B cell (primary cell): Measurements from ENCODE around the gene ACAP1. TPM values are rescaled to one million over a fixed set of nuclear protein-coding genes. Genes with fewer than 3 reads are reported as not detected.

Source experiments
- ATAC-seq: fragments of 200-7000 bp; cut with Tn5 transposase; one replicate; pipeline ENCODE4 v1.10.0; 2021; ENCODE audit warnings: low read depth, mild to moderate bottlenecking, moderate number of reproducible peaks, moderate library complexity
- CTCF ChIA-PET: fragments of 350-600 bp; sonication (Branson Sonifier 250); formaldehyde crosslinking; loops from one replicate; lab custom pipeline; 2021; ENCODE audit warnings: antibody characterized with exemption, inconsistent platforms; lab: Charles Lee
- POLR2A ChIA-PET: fragments of 350-600 bp; sonication (Branson Sonifier 250); formaldehyde crosslinking; loops from one replicate; lab custom pipeline; 2021; ENCODE audit warnings: antibody characterized with exemption; lab: Charles Lee
- DNase-seq: peaks from one replicate; pipeline ENCODE4 v3.0.0; 2013
- H2AFZ ChIP-seq: 2 replicates; pipeline ENCODE4 v1.6.1; 2012; ENCODE audit warnings: mild to moderate bottlenecking, low read depth, low read length; ENCODE audit not compliant: insufficient read depth, poor library complexity, severe bottlenecking
- H3K27ac ChIP-seq, 2 donors: 1 replicate in 1 of 2; 2 replicates in 1 of 2; pipeline ENCODE4 v1.5.1; 2012 to 2013; ENCODE audit warnings: low read length in 2 of 2, mild to moderate bottlenecking in 2 of 2, moderate library complexity in 1 of 2
- H3K27me3 ChIP-seq, 4 experiments: fragments of 200-600 bp in 1 of 4; sonication (generic) in 1 of 4; replicated peaks in 1 of 4; 1 replicate in 2 of 4; 2 replicates in 2 of 4; pipeline versions ENCODE4 v1.6.1 to v1.7.0; 2013 to 2016; ENCODE audit warnings: low read length in 3 of 4, mild to moderate bottlenecking in 2 of 4, mixed read lengths in 1 of 4, moderate library complexity in 1 of 4; ENCODE audit not compliant: insufficient read depth in 4 of 4, control insufficient read depth in 3 of 4; ENCODE audit errors: control extremely low read depth in 1 of 4
- H3K36me3 ChIP-seq, 2 experiments: replicated peaks in 1 of 2; 1 replicate in 1 of 2; 2 replicates in 1 of 2; pipeline versions ENCODE4 v1.6.1 to v1.7.1; 2013; ENCODE audit warnings: low read length in 1 of 2; ENCODE audit not compliant: insufficient read depth in 2 of 2, control insufficient read depth in 1 of 2; ENCODE audit errors: control extremely low read depth in 1 of 2, extremely low read depth in 1 of 2
- H3K4me1 ChIP-seq, 2 donors: fragments of 200-600 bp in 1 of 2; sonication (generic) in 1 of 2; 1 replicate in 1 of 2; 2 replicates in 1 of 2; pipeline versions ENCODE4 v1.5.1 to v1.6.1; 2013 to 2017; ENCODE audit warnings: low read length in 2 of 2; ENCODE audit not compliant: control insufficient read depth in 2 of 2, insufficient read depth in 2 of 2
- H3K4me2 ChIP-seq: replicated peaks from 2 replicates; pipeline ENCODE3; 2012; ENCODE audit warnings: mild to moderate bottlenecking, low read depth, low read length; ENCODE audit not compliant: poor library complexity, severe bottlenecking
- H3K4me3 ChIP-seq, 5 experiments: fragments of 200-600 bp in 1 of 5; sonication (generic) in 1 of 5; 1 replicate in 3 of 5; 2 replicates in 2 of 5; pipeline versions ENCODE4 v1.5.1 to v1.7.0; 2011 to 2016; ENCODE audit warnings: low read length in 4 of 5, mild to moderate bottlenecking in 4 of 5, low read depth in 2 of 5, control low read depth in 1 of 5, moderate library complexity in 1 of 5; ENCODE audit not compliant: insufficient read depth in 1 of 5; ENCODE audit errors: control extremely low read depth in 1 of 5, extremely low read depth in 1 of 5
- H3K79me2 ChIP-seq: fragments of 200-600 bp; sonication (generic); one replicate; pipeline ENCODE4 v1.6.0; 2016; ENCODE audit warnings: low read length; ENCODE audit not compliant: control insufficient read depth, insufficient read depth
- H3K9ac ChIP-seq: fragments of 200-600 bp; sonication (generic); 2 replicates; pipeline ENCODE4 v1.6.1; 2017; ENCODE audit warnings: mild to moderate bottlenecking, low read length, moderate library complexity
- H3K9me3 ChIP-seq, 3 donors: one replicate each; pipeline versions ENCODE4 v1.6.1 to v1.7.1; 2013; ENCODE audit warnings: low read length in 2 of 3; ENCODE audit not compliant: control insufficient read depth in 2 of 3, insufficient read depth in 1 of 3; ENCODE audit errors: control extremely low read depth in 1 of 3
- H4K20me1 ChIP-seq: 2 replicates; pipeline ENCODE4 v1.6.0; 2012; ENCODE audit warnings: mild to moderate bottlenecking, low read length; ENCODE audit not compliant: insufficient read depth, control insufficient read depth, poor library complexity, severe bottlenecking
- H3K27ac Mint-ChIP-seq: one replicate; pipeline ENCODE4 v1.8.0; 2021; ENCODE audit warnings: mixed read lengths
- H3K27me3 Mint-ChIP-seq: one replicate; pipeline ENCODE4 v1.8.0; 2021; ENCODE audit warnings: mixed read lengths
- H3K4me1 Mint-ChIP-seq: one replicate; pipeline ENCODE4 v1.8.0; 2021; ENCODE audit warnings: mixed read lengths
- H3K4me3 Mint-ChIP-seq: one replicate; pipeline ENCODE4 v1.8.0; 2021; ENCODE audit warnings: mixed read lengths
- H3K9me3 Mint-ChIP-seq: one replicate; pipeline ENCODE4 v1.8.0; 2022; ENCODE audit warnings: mixed read lengths; ENCODE audit not compliant: insufficient read depth
- EZH2 ChIP-seq: IDR thresholded peaks from 2 replicates; pipeline ENCODE4 v1.6.1; 2012; ENCODE audit warnings: borderline replicate concordance, low read depth, mild to moderate bottlenecking, moderate library complexity, low read length; ENCODE audit not compliant: insufficient read depth, poor library complexity, severe bottlenecking
- WGBS: methylation state at CpG from one replicate; pipeline ENCODE4 v1.1.5; 2013; ENCODE audit warnings: missing lambda C conversion rate; ENCODE audit not compliant: insufficient coverage; 5-methylcytosine and 5-hydroxymethylcytosine counted together
- intact Hi-C: fragments of 100-400 bp; cut with micrococcal nuclease; formaldehyde crosslinking; loops from one replicate; pipeline ENCODE4 v1.10.0; 2022
- polyA plus RNA-seq: library from polyadenylated mRNA; depleted of rRNA; stranded (reverse); fragments of >200 nt; gene quantifications from 2 replicates; pipeline ENCODE4 v1.2.3, GENCODE V29; 2012
- total RNA-seq, 2 donors: library from RNA; stranded (reverse); fragments of 120-200 nt in 1 of 2; gene quantifications; 1 replicate in 1 of 2; 2 replicates in 1 of 2; pipeline versions ENCODE4 v1.2.3 to v1.2.4, GENCODE V29; 2013 to 2022
- TF ChIP-seq, protein P1 (sequence below): fragments of 200-600 bp; IDR thresholded peaks from one replicate; pipeline ENCODE4 v1.8.0; 2022; ENCODE audit warnings: antibody characterized with exemption, mild to moderate bottlenecking

The ACAP1 gene
- total and polyA plus RNA-seq, 2 donors (not counting 1 experiment from before 2014, with no cell fraction given): 392 to 412 TPM

DNA sequence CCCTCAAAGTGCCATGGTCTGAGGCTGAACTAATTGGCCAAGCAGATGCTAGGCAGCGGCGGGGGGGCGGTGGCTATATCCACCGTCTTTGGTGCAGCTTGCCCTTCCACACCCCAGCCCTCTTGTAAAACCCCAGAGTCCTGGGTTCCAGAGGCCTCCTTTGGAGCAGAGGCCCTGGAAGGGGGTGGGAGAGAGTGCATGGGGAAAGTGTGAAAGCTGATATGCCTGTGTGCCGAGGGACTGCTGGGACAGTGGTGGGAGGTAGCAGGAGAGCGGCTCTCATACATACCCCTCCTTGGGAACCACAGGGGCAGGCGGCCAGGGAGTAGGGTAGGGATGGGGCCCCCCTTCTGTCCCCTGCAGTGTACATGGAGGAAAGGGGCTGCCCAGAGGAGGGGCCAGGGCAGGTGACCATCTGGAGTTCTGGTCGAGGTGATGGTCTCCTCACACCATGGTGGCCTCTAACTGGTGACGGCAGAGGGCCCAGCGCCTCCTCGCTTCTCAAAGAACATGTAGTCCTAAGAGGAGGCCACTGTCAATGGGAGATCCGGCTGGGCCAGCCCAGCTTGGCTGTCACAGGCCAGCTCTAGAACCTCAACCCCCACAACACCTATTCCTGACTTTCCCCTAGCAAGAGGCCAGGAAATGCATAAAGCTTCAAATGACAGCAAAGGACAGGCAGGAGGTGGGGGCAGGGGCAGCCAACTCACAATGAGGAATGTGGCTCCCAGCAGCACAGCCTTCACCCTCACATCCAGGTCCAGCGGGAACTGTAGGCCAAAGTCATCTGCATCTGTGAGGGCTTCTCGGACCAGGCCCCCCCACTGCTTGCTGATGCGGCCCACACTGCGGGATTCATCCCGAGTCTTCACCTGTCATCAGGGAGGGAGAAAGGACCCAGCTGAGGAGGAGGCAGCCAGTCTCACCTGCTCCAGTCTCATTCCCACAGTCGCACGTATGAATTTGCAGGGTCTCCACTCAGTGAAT is 53.9 kb downstream of the ACAP1 start:
- Mint-ChIP-seq H3K9me3 (no peaks in the 10 kb centered on the region), H3K27me3 (no peaks in the 10 kb centered on the region), H3K4me3 (no peak overlapping the region), H3K27ac (no peak overlapping the region), H3K4me1 (peaks cover 13% of the 10 kb centered on the region)
- H3K4me3 ChIP-seq: no peak overlapping the region
- no peak overlapping the region for H3K9ac ChIP-seq
- ChIA-PET POLR2A (no interaction called here), CTCF (interaction anchor here (1.6 to 1.8 kb wide), 2 partner anchors 34 to 46 kb away, joined by 4 to 6 read pairs; no protein-coding TSS in a partner anchor)
- TF ChIP-seq, protein P1, sequence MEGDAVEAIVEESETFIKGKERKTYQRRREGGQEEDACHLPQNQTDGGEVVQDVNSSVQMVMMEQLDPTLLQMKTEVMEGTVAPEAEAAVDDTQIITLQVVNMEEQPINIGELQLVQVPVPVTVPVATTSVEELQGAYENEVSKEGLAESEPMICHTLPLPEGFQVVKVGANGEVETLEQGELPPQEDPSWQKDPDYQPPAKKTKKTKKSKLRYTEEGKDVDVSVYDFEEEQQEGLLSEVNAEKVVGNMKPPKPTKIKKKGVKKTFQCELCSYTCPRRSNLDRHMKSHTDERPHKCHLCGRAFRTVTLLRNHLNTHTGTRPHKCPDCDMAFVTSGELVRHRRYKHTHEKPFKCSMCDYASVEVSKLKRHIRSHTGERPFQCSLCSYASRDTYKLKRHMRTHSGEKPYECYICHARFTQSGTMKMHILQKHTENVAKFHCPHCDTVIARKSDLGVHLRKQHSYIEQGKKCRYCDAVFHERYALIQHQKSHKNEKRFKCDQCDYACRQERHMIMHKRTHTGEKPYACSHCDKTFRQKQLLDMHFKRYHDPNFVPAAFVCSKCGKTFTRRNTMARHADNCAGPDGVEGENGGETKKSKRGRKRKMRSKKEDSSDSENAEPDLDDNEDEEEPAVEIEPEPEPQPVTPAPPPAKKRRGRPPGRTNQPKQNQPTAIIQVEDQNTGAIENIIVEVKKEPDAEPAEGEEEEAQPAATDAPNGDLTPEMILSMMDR: no peak
- no peak for TF ChIP-seq EZH2
- no peaks in the 10 kb centered on the region for H4K20me1 ChIP-seq
- no peak overlapping the region for H2AFZ ChIP-seq
- peaks cover 10% of the 10 kb centered on the region for H3K79me2 ChIP-seq
- no peak overlapping the region for H3K27ac ChIP-seq
- DNase-seq (no peak), ATAC-seq (no peak)
- peaks cover 0 to 37% of the 10 kb centered on the region in 2 experiments for H3K36me3 ChIP-seq
- no peaks in the 10 kb centered on the region for H3K9me3 ChIP-seq
- peaks cover 11 to 13% of the 10 kb centered on the region in 2 donors for H3K4me1 ChIP-seq
- no peak overlapping the region for H3K4me2 ChIP-seq
- H3K27me3 ChIP-seq: no peaks in the 10 kb centered on the region
- intact Hi-C loops: no loop called here
- 97% methylated on average over 14 of the region's 19 CpGs for WGBS

DNA sequence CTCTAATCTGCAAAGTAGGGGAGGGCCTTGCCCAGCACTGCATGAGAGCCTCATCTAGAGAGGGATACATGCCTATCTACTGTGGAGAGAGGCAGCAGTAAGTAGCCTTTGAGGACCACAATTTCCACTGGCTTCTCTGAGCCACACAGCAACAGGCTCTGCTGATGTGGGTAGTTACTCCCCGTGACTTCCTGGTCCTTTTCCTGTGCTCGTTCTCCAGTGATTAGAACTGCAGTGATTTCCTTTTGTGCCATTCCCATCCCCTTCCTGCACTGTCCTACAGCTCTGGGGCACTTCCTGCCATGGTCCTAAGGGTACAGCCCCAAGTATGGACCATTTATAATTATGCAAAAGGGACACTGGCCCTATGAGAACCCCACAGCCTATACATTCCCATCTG is 55.0 kb downstream of the ACAP1 start:
- Histone ChIP-seq H3K27me3 (no peaks in the 10 kb centered on the region), H2AFZ (no peak overlapping the region), H3K4me3 (no peak overlapping the region), H3K27ac (no peak overlapping the region), H4K20me1 (no peaks in the 10 kb centered on the region), H3K36me3 (peaks cover 0 to 37% of the 10 kb centered on the region in 2 experiments), H3K9me3 (no peaks in the 10 kb centered on the region), H3K79me2 (peaks cover 10% of the 10 kb centered on the region), H3K4me2 (no peak overlapping the region), H3K9ac (no peak overlapping the region), H3K4me1 (peaks cover 12 to 16% of the 10 kb centered on the region in 2 donors)
- TF ChIP-seq, protein P1: no peak
- no peak for TF ChIP-seq EZH2
- Mint-ChIP-seq H3K9me3 (no peaks in the 10 kb centered on the region), H3K4me3 (no peak overlapping the region), H3K27ac (no peak overlapping the region), H3K27me3 (no peaks in the 10 kb centered on the region), H3K4me1 (peaks cover 12% of the 10 kb centered on the region)
- WGBS: 76% methylated on average over 2 of the region's 2 CpGs
- intact Hi-C loops: no loop called here
- CTCF ChIA-PET: no interaction called here
- no peak for ATAC-seq
- POLR2A ChIA-PET: no interaction called here
- DNase-seq: no peak
